Body of pancreas (tissue), 4 donors: Measurements from ENCODE around the gene RAMP3.

Source experiments
- POLR2A ChIP-seq, 3 donors: fragments of 450-650 bp; IDR thresholded peaks; one replicate each; pipeline ENCODE4 v1.6.1; 2016; ENCODE audit warnings: antibody characterized with exemption in 3 of 3, mild to moderate bottlenecking in 2 of 3
- TF ChIP-seq, protein P1 (sequence below), 7 experiments: fragments of 450-650 bp in 4 of 7; fragments of 200-600 bp in 3 of 7; sonication (generic) in 3 of 7; IDR thresholded peaks; one replicate each; pipeline ENCODE4 v1.5.1; 2016 to 2019; ENCODE audit warnings: antibody characterized with exemption in 7 of 7

DNA sequence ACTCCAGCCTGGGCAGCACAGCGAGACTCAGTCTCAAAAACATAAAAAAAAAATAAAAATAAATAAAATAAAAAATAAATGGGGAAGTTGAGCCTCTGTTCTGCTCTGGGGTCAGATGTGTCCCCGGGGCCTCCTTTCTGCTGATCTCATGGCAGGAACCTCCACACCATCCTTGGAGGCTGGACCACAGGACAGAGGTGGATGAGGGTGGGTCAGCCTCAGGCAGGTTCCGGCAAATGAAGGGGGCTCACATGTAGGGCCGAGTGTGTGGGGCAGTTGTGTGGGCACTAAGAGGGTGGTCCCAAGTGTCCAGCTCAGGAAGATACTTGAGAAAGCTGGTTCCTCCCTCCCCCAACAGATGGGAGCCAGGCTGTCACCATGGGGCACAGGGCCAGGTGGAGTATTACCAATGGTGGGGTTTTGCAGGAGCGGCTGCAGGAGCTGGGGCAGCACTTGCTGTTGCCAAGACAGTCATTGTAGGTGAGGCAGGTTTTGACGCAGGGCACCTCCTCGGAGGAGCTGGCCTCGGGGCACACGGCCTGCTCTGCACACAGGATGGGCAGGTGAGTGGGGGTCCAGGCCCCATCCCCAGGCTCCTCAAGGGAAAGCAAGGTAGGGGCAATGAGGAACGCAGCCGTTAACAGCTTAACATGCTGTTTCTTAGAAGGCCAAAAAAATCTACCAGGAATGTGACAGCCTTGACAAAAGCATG, 32.2 kb upstream of the RAMP3 start:
- TF ChIP-seq, protein P1, sequence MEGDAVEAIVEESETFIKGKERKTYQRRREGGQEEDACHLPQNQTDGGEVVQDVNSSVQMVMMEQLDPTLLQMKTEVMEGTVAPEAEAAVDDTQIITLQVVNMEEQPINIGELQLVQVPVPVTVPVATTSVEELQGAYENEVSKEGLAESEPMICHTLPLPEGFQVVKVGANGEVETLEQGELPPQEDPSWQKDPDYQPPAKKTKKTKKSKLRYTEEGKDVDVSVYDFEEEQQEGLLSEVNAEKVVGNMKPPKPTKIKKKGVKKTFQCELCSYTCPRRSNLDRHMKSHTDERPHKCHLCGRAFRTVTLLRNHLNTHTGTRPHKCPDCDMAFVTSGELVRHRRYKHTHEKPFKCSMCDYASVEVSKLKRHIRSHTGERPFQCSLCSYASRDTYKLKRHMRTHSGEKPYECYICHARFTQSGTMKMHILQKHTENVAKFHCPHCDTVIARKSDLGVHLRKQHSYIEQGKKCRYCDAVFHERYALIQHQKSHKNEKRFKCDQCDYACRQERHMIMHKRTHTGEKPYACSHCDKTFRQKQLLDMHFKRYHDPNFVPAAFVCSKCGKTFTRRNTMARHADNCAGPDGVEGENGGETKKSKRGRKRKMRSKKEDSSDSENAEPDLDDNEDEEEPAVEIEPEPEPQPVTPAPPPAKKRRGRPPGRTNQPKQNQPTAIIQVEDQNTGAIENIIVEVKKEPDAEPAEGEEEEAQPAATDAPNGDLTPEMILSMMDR (IDR thresholded peaks at IDR 0.05): no peak
- no peak for TF ChIP-seq POLR2A (IDR thresholded peaks at IDR 0.05)
